GM10266 (cell line): ENCODE measurements around the gene FAM83B.
"Not testable (repeated sequence)": the region's sequence is repeated elsewhere in the genome, so short reads cannot be mapped to it uniquely, and the experiment has no call there.

Experiments used
- DNase-seq: peaks from one replicate; pipeline ENCODE4 v3.0.0; 2012; ENCODE audit errors: extremely low spot score
- CTCF ChIP-seq: IDR thresholded peaks from 2 replicates; pipeline ENCODE4 v1.5.1; 2012; ENCODE audit warnings: mild to moderate bottlenecking, low read depth; ENCODE audit not compliant: control insufficient read depth, insufficient read depth; ENCODE audit errors: missing control alignments

Gene FAM83B

GRCh38 chr6:54957698-54958097 is 111.1 kb downstream of the FAM83B start:
- no peak for TF ChIP-seq CTCF
- no peak for DNase-seq

- TF ChIP-seq CTCF, result no peak
- DNase-seq, result no peak
Observed at GRCh38 chr6:54958446-54958845, 111.9 kb downstream of the FAM83B start.

GRCh38 chr6:54959820-54960219 is 113.2 kb downstream of the FAM83B start:
- TF ChIP-seq CTCF, result no peak
- DNase-seq, result no peak

GRCh38 chr6:54961372-54961771 is 114.8 kb downstream of the FAM83B start:
- DNase-seq, result not testable (repeated sequence)

- no peak for DNase-seq
- no peak for TF ChIP-seq CTCF
Observed at GRCh38 chr6:54970337-54970736, 123.8 kb downstream of the FAM83B start.

GRCh38 chr6:54971825-54972224 is 125.3 kb downstream of the FAM83B start:
- no peak for DNase-seq

GRCh38 chr6:54979161-54979560 is 132.6 kb downstream of the FAM83B start:
- not testable (repeated sequence) for DNase-seq

More at GRCh38 chr6:54971825-54972224, 125.3 kb downstream of the FAM83B start:
- TF ChIP-seq CTCF, result no peak

- DNase-seq, result no peak
- no peak for TF ChIP-seq CTCF
Observed at GRCh38 chr6:54980511-54981275, 134.1 kb downstream of the FAM83B start.
